KMS-11 (cell line): ENCODE results near the gene NRG3.
"Not testable (repeated sequence)": the region's sequence is repeated elsewhere in the genome, so short reads cannot be mapped to it uniquely, and the experiment has no call there.

Source experiments
- H2AFZ ChIP-seq: fragments of 200-600 bp; sonication (generic); 2 replicates; pipeline ENCODE4 v1.6.1; 2016; ENCODE audit warnings: antibody characterized with exemption, mixed run types, low read depth
- H3K27ac ChIP-seq: fragments of 200-600 bp; sonication (generic); 2 replicates; pipeline ENCODE4 v1.6.1; 2016; ENCODE audit warnings: mild to moderate bottlenecking, mixed run types
- H3K27me3 ChIP-seq: fragments of 200-600 bp; sonication (generic); 2 replicates; pipeline ENCODE4 v1.6.1; 2017; ENCODE audit warnings: mild to moderate bottlenecking, low read depth, mixed run types, moderate library complexity; ENCODE audit not compliant: insufficient read depth
- H3K36me3 ChIP-seq: fragments of 200-600 bp; sonication (generic); 2 replicates; pipeline ENCODE4 v1.6.1; 2017; ENCODE audit warnings: mild to moderate bottlenecking, mixed run types; ENCODE audit not compliant: insufficient read depth
- H3K4me1 ChIP-seq: fragments of 200-600 bp; sonication (generic); 2 replicates; pipeline ENCODE4 v1.6.1; 2016; ENCODE audit warnings: mild to moderate bottlenecking, low read depth, mixed run types; ENCODE audit not compliant: poor library complexity, severe bottlenecking
- H3K4me2 ChIP-seq: fragments of 200-600 bp; sonication (generic); 2 replicates; pipeline ENCODE4 v1.7.0; 2016; ENCODE audit warnings: mild to moderate bottlenecking, mixed run types
- H3K4me3 ChIP-seq: fragments of 200-600 bp; sonication (generic); IDR thresholded peaks from 2 replicates; pipeline ENCODE4 v1.6.1; 2017; ENCODE audit warnings: low read depth, low read length, mixed read lengths; ENCODE audit not compliant: insufficient read depth
- H3K79me2 ChIP-seq: fragments of 200-600 bp; sonication (generic); 2 replicates; pipeline ENCODE4 v1.6.1; 2016; ENCODE audit warnings: low read depth, mixed run types; ENCODE audit not compliant: insufficient read depth
- H3K9ac ChIP-seq: fragments of 200-600 bp; sonication (generic); 2 replicates; pipeline ENCODE4 v1.6.1; 2016; ENCODE audit warnings: mild to moderate bottlenecking, mixed run types
- H4K20me1 ChIP-seq: fragments of 200-600 bp; sonication (generic); 2 replicates; pipeline ENCODE4 v1.6.1; 2016; ENCODE audit warnings: mild to moderate bottlenecking, mixed run types; ENCODE audit not compliant: insufficient read depth
- CTCF ChIP-seq: fragments of 200-600 bp; sonication (generic); conservative IDR thresholded peaks from 2 replicates; pipeline ENCODE4 v1.6.1; 2017; ENCODE audit warnings: low read depth, mild to moderate bottlenecking, antibody characterized with exemption, low read length, moderate library complexity, mixed read lengths

The NRG3 gene

DNA sequence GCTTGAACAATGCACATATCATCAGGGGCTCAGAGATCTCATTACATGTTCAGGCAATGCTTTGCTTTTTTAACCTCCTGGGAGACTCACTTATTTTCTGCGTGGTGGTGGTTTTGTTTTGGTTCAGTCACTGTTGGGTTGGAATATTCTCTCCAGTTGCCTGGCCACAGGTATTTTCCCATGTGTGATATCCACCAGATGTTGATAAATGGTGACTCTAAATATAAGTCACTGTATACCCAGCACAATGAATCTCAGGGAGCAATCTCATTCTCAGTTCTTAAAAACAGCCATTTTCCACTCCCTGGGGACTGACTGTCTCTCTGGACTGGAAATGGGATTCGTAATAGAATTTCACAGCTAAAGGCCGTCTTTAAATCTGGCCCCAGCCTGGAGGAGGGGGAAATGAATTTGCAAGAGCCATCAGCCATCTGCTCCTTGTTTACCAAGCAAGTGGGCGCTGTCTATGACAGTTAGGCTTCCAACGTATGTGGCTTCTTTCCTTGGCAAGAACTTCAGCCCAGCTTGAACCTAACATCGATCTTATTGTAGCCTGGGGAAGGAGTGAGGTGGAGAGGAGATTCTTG lies 1106.2 kb downstream of the NRG3 start:
- no peaks in the 10 kb centered on the region for H3K79me2 ChIP-seq
- H3K27ac ChIP-seq = no peak overlapping the region
- TF ChIP-seq CTCF = no peak
- H3K4me1 ChIP-seq = no peaks in the 10 kb centered on the region
- no peaks in the 10 kb centered on the region for H4K20me1 ChIP-seq
- no peak overlapping the region for H2AFZ ChIP-seq
- H3K9ac ChIP-seq = no peak overlapping the region
- H3K36me3 ChIP-seq = no peaks in the 10 kb centered on the region
- H3K4me3 ChIP-seq = no peak overlapping the region
- H3K4me2 ChIP-seq = no peak overlapping the region
- no peaks in the 10 kb centered on the region for H3K27me3 ChIP-seq

DNA sequence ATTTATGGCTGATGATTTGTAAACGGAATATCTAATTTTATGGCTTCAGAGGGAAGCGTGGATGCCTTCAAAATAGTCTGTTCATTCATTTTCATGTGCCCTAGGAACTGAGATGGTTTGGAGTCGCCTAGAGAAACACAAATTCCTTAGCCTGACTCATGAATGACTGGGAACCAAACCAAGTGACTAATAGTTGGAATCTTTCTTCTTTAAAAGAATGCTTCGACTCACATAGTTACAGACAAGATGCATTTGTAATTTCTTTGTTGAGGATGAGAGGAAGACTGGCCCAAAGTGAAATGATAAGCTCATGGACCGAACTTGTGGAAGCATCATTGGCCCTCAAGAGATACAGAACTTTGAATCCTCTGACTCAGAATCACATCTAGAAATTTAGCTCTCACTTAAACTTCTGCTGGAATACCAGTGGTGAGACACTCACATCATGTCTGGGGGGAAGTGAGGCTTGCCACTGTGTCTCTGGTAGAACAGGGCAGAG lies 1107.2 kb downstream of the NRG3 start:
- Histone ChIP-seq H3K27me3 (no peaks in the 10 kb centered on the region), H3K4me1 (no peaks in the 10 kb centered on the region), H3K4me3 (no peak overlapping the region), H4K20me1 (no peaks in the 10 kb centered on the region), H3K4me2 (no peak overlapping the region), H2AFZ (no peak overlapping the region), H3K9ac (no peak overlapping the region), H3K79me2 (no peaks in the 10 kb centered on the region), H3K36me3 (no peaks in the 10 kb centered on the region), H3K27ac (no peak overlapping the region)
- no peak for TF ChIP-seq CTCF

DNA sequence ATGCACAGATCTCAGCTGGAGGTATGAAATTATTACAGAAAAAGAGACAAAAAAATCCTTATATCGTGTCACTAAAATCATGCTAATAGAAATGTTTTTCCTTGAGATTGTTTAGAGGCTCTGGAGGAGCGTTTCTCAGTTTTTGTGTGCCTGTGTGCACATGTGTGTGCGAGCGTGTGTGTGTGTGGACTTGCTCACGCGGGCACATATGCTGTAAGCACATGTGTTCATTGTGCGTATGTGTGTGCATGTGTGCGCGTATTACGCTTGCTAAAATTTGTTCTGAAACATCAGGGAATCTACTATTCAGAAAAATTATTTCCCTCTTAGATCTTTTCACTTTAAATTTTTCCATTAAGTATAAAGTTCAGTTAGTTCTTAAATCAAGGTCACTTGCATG lies 1111.2 kb downstream of the NRG3 start:
- Histone ChIP-seq H3K4me2 (no peak overlapping the region), H3K79me2 (no peaks in the 10 kb centered on the region), H3K9ac (no peak overlapping the region), H3K4me1 (no peaks in the 10 kb centered on the region), H3K36me3 (no peaks in the 10 kb centered on the region), H3K27ac (no peak overlapping the region), H2AFZ (no peak overlapping the region), H4K20me1 (no peaks in the 10 kb centered on the region), H3K4me3 (no peak overlapping the region), H3K27me3 (no peaks in the 10 kb centered on the region)
- TF ChIP-seq CTCF = no peak

- not testable (repeated sequence) for H3K4me1 ChIP-seq, H3K36me3 ChIP-seq, H3K4me3 ChIP-seq
Measured at GRCh38 chr10:83006479-83006878, 1131.5 kb downstream of the NRG3 start.

GRCh38 chr10:83007510-83007909 lies 1132.5 kb downstream of the NRG3 start:
- TF ChIP-seq CTCF = no peak
- Histone ChIP-seq H3K9ac (no peak overlapping the region), H3K27ac (no peak overlapping the region), H4K20me1 (no peaks in the 10 kb centered on the region), H3K27me3 (no peaks in the 10 kb centered on the region), H2AFZ (no peak overlapping the region), H3K79me2 (no peaks in the 10 kb centered on the region), H3K4me1 (no peaks in the 10 kb centered on the region), H3K36me3 (no peaks in the 10 kb centered on the region), H3K4me3 (no peak overlapping the region), H3K4me2 (no peak overlapping the region)

More at GRCh38 chr10:83006479-83006878, 1131.5 kb downstream of the NRG3 start:
- not testable (repeated sequence) for H3K27me3 ChIP-seq, H3K27ac ChIP-seq, H3K4me2 ChIP-seq, H3K9ac ChIP-seq, H2AFZ ChIP-seq, H3K79me2 ChIP-seq, H4K20me1 ChIP-seq
